ENCODE data around the gene MAP9. TPM values are rescaled to one million over a fixed set of nuclear protein-coding genes. Genes with fewer than 3 reads are reported as not detected.
"Not testable (repeated sequence)": the region's sequence is repeated elsewhere in the genome, so short reads cannot be mapped to it uniquely, and the experiment has no call there.

Gene MAP9
- total and polyA plus RNA-seq, 7 donors = 0.08 to 0.90 (median 0.39) TPM

DNA sequence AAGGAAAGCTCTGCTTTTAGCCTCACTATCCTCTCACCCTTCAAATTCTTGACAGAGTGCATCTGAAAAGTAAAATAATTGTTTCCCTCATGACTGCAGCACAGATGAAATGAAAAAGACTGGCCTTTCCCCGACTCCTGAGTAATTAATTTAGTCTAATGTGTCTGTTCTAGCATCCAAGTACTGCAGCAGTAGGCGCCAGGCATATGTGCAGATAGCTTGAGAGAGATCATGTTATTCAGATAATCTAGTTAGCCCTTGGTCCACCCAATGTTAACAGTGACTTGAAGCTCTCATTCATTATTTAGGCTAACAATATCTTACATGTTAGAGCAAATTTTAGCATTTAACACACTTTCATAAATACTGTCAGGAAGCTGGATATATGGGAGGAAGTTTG lies 54.0 kb downstream of the MAP9 start:
- TF ChIP-seq CTCF (IDR thresholded peaks at IDR 0.05) = no peak
- H3K27ac ChIP-seq = no peak overlapping the region
- DNase-seq = no peak
- H3K36me3 ChIP-seq (ENCODE audit: insufficient read depth in 1 of 2, low read depth in 1 of 2) = no peaks in the 10 kb centered on the region
- WGBS, 3 donors = 64 to 74% (median 70%) methylated on average over 2 of the region's 2 CpGs
- intact Hi-C loops (cut with DNase I) = no loop called here
- no peak for ATAC-seq
- H3K27me3 ChIP-seq (ENCODE audit: insufficient read depth in 3 of 3, low read length in 2 of 3) = no peaks in the 10 kb centered on the region
- H3K4me1 ChIP-seq = no peaks in the 10 kb centered on the region
- peaks cover 8% of the 10 kb centered on the region for H3K9me3 ChIP-seq
- no peak overlapping the region for H3K4me3 ChIP-seq

GRCh38 chr4:155321006-155321405 lies 55.8 kb downstream of the MAP9 start:
- ATAC-seq (no peak), DNase-seq (no peak)
- no peaks in the 10 kb centered on the region for H3K36me3 ChIP-seq (ENCODE audit: insufficient read depth in 1 of 2, low read depth in 1 of 2)
- intact Hi-C loops (cut with DNase I) = no loop called here
- TF ChIP-seq CTCF (IDR thresholded peaks at IDR 0.05) = no peak
- no peaks in the 10 kb centered on the region for H3K27me3 ChIP-seq (ENCODE audit: insufficient read depth in 3 of 3, low read length in 2 of 3)
- no peaks in the 10 kb centered on the region for H3K4me1 ChIP-seq
- peaks cover 8% of the 10 kb centered on the region for H3K9me3 ChIP-seq
- H3K4me3 ChIP-seq = no peak overlapping the region
- H3K27ac ChIP-seq = no peak overlapping the region

DNA sequence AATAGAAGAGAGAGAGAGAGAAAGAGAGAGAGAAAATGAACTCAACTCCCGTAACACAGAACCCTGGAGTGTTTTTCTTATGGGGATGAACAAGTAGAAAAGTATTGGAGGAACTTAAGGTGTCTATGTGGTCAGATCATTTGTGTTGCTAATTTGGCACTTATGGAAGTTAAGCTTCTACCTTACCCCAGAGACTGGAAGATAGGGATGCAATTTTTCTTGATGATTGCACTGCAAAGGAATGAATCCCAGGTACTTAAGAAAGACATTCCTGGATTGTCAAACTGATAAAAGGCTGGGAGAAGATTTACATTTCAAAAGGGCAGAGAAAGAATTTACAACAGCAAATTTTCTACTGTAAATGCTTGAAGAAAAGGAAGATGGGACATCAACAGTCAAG lies 57.2 kb downstream of the MAP9 start:
- H3K9me3 ChIP-seq = peaks cover 8% of the 10 kb centered on the region
- no peak for ATAC-seq
- H3K4me1 ChIP-seq = no peaks in the 10 kb centered on the region
- H3K4me3 ChIP-seq = no peak overlapping the region
- H3K27me3 ChIP-seq (ENCODE audit: insufficient read depth in 3 of 3, low read length in 2 of 3) = no peaks in the 10 kb centered on the region
- 72 to 76% (median 73%) methylated on average over 1 of the region's 1 CpG for WGBS, 3 donors
- no peak for TF ChIP-seq CTCF (IDR thresholded peaks at IDR 0.05)
- DNase-seq = no peak
- intact Hi-C loops (cut with DNase I) = no loop called here
- no peaks in the 10 kb centered on the region for H3K36me3 ChIP-seq (ENCODE audit: insufficient read depth in 1 of 2, low read depth in 1 of 2)
- no peak overlapping the region for H3K27ac ChIP-seq

GRCh38 chr4:155312027-155312426 lies 64.7 kb downstream of the MAP9 start:
- ATAC-seq; H3K27me3 ChIP-seq (ENCODE audit: insufficient read depth in 3 of 3, low read length in 2 of 3); DNase-seq; H3K4me3 ChIP-seq; H3K36me3 ChIP-seq (ENCODE audit: insufficient read depth in 1 of 2, low read depth in 1 of 2); intact Hi-C loops (cut with DNase I); H3K4me1 ChIP-seq; H3K9me3 ChIP-seq; H3K27ac ChIP-seq: not testable (repeated sequence)
- WGBS, 3 donors = 80 to 86% (median 84%) methylated on average over 5 of the region's 5 CpGs

DNA sequence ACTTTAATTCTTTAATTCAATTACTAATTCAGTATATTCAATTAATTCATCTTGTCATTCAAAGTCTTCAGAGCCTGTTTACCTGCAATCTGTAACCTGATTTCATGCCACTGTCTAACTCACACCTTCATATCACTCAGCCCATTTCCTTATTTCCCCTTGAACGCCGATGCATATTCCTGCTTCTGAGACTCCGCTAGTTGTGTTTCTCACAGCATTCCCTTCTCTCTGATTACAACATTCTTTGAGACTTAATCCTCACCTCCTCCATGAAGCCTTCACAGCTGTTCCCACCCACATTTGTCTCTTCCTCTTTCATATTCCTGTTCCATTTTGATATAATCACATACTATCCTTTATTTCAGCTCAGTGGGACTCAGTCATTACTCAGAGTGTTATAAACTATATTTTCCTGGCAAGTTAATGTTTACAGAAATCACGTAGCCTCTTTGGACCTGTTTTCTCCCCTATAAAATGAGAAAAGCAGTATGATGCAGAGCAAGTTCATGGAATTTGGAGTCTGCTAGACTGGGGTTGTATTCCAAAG lies 69.0 kb downstream of the MAP9 start:
- intact Hi-C loops (cut with DNase I) = no loop called here
- Histone ChIP-seq H3K36me3 (ENCODE audit: insufficient read depth in 1 of 2, low read depth in 1 of 2) (no peaks in the 10 kb centered on the region), H3K4me3 (no peak overlapping the region), H3K9me3 (no peaks in the 10 kb centered on the region), H3K27ac (no peak overlapping the region), H3K4me1 (no peaks in the 10 kb centered on the region), H3K27me3 (ENCODE audit: insufficient read depth in 3 of 3, low read length in 2 of 3) (no peaks in the 10 kb centered on the region)
- no peak for DNase-seq
- WGBS, 3 donors = 79 to 84% (median 83%) methylated on average over 4 of the region's 4 CpGs
- ATAC-seq = no peak
- no peak for TF ChIP-seq CTCF (IDR thresholded peaks at IDR 0.05)
